Central memory CD8-positive, alpha-beta T cell (primary cell): ENCODE data around the gene CACNA2D3.

Source experiments
- ATAC-seq: fragments of 150-1000 bp; cut with Tn5 transposase; replicated peaks from 2 replicates; pipeline ENCODE4 v1.10.0; 2022; ENCODE audit warnings: mild to moderate bottlenecking, moderate FRiP score, moderate number of reproducible peaks; ENCODE audit not compliant: poor library complexity, severe bottlenecking; ENCODE audit errors: extremely low read depth
- DNase-seq, 2 donors: peaks; one replicate each; pipeline ENCODE4 v3.0.0; 2021; ENCODE audit warnings: low spot score in 2 of 2
- H3K27ac Mint-ChIP-seq: one replicate; pipeline ENCODE4 v1.8.0; 2022; ENCODE audit warnings: low read depth, mild to moderate bottlenecking, moderate library complexity, mixed read lengths
- H3K27me3 Mint-ChIP-seq: one replicate; pipeline ENCODE4 v1.8.0; 2022; ENCODE audit warnings: mixed read lengths
- H3K36me3 Mint-ChIP-seq: one replicate; pipeline ENCODE4 v1.8.0; 2022; ENCODE audit warnings: mild to moderate bottlenecking, moderate library complexity, mixed read lengths; ENCODE audit not compliant: insufficient read depth
- H3K4me1 Mint-ChIP-seq: one replicate; pipeline ENCODE4 v1.8.0; 2022; ENCODE audit warnings: mixed read lengths
- H3K4me3 Mint-ChIP-seq: one replicate; pipeline ENCODE4 v1.8.0; 2022; ENCODE audit warnings: mild to moderate bottlenecking, moderate library complexity, mixed read lengths
- H3K9me3 Mint-ChIP-seq: one replicate; pipeline ENCODE4 v1.8.0; 2022; ENCODE audit warnings: mixed read lengths

The CACNA2D3 gene

DNA sequence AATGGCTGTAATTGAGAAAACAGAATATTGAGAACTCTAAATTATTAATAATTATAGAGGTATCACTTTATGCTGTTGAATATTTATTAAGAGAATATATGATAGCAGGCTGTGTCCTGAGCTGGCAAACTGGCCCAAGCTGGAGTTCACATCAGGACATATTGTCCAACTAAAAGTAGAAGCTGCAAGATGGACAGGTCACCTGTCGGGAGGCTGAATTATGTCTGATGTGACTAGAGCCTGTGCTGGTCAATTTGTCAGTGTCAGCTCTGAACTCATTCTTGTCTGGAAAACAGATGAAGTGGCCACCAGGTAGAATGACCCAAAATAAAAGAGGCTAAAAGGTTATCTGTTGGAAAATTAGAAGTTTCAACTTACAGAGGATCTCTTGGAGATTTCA, 413.3 kb downstream of the CACNA2D3 start:
- Mint-ChIP-seq H3K27ac (no peak overlapping the region), H3K27me3 (no peaks in the 10 kb centered on the region), H3K36me3 (no peaks in the 10 kb centered on the region), H3K4me1 (no peaks in the 10 kb centered on the region), H3K9me3 (no peaks in the 10 kb centered on the region), H3K4me3 (no peak overlapping the region)
- ATAC-seq (no peak), DNase-seq (no peak)

DNA sequence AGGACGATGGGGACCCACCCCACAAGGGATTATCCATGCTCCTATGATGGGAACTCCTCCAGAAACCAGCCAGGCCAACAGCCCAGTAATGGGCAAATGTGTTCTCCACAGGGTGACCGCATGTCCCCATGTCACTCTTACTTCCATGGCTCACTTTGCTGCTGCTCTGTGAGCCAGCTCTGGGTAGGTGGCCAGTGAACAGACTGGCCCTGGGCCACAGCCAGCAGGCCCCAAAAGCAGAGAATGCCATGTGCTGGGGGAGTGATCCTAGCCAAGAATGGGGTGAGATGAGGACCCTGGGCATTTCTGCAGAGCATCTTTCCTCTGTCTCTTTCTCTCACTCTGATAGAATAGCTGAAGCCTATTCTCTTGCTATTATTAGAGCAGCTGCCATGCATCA, 414.1 kb downstream of the CACNA2D3 start:
- H3K27ac Mint-ChIP-seq = no peak overlapping the region
- peaks cover 3% of the 10 kb centered on the region for H3K9me3 Mint-ChIP-seq
- H3K36me3 Mint-ChIP-seq = no peaks in the 10 kb centered on the region
- H3K4me1 Mint-ChIP-seq = no peaks in the 10 kb centered on the region
- no peak overlapping the region for H3K4me3 Mint-ChIP-seq
- DNase-seq = no peak
- no peaks in the 10 kb centered on the region for H3K27me3 Mint-ChIP-seq
- ATAC-seq = no peak

DNA sequence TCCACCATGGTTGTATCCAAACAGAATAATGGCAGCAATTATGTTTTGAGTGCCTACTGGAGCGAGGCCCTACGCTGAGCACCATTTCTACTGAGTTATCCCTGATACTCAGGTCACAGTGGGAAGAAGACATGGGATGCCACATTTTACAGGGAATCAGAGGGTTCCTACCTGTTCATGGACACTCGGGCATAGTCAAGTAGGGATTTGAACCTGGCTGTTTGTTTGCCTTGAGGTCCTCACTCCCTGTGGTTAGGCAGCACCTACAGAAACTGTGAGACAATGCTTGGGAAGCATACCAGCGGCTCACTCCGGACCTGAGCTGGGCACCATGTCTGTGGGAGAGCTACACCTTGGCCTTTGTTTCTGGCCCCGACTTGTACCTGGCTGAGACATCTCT, 415.2 kb downstream of the CACNA2D3 start:
- H3K36me3 Mint-ChIP-seq = no peaks in the 10 kb centered on the region

DNA sequence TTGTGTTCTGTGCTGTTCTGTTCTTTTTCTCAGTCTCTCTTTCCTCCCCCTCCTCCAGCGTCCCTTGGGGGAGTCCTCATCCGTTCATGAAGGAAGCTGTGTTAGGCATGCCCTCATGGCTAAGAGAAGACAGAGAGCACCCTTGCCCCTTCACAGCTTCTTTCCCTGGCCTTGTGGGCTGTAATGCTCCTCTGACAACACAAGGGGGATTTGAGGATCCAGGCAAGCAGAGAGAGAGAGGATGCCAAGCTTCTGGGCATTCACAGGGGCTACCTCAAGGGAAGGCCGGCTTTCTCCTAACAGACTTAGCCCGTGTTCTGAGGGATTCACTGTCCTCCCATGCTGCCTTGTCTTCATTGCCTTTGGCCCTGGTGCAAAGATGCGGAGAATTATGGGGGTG, 416.0 kb downstream of the CACNA2D3 start:
- H3K9me3 Mint-ChIP-seq = peaks cover 8% of the 10 kb centered on the region
- DNase-seq (no peak), ATAC-seq (no peak)
- no peaks in the 10 kb centered on the region for H3K36me3 Mint-ChIP-seq
- no peaks in the 10 kb centered on the region for H3K4me1 Mint-ChIP-seq
- no peak overlapping the region for H3K27ac Mint-ChIP-seq
- H3K4me3 Mint-ChIP-seq = no peak overlapping the region
- H3K27me3 Mint-ChIP-seq = no peaks in the 10 kb centered on the region

More for the DNA sequence above, 415.2 kb downstream of the CACNA2D3 start:
- peaks cover 8% of the 10 kb centered on the region for H3K9me3 Mint-ChIP-seq
- no peak overlapping the region for H3K27ac Mint-ChIP-seq
- H3K4me3 Mint-ChIP-seq = no peak overlapping the region
- H3K27me3 Mint-ChIP-seq = no peaks in the 10 kb centered on the region
- no peaks in the 10 kb centered on the region for H3K4me1 Mint-ChIP-seq
- DNase-seq (no peak), ATAC-seq (no peak)

DNA sequence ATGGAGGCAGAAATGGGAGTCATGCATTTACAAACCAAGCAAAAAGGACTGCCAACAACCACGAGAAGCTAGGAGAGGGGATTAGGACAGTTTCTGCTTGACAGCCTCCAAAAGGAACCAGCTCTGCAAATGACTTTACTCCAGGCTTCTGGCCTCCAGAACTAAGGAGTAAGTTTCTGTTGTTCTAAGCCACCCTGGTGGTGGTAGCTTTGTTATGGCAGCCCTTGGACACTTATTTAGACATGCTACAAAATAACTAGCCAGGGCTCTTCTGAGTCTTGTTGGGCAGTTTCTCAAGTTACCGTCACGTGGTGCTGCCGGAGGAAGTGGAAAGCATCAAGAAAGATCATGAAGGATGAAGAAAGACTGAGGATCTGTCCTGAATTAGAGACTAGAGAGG, 419.0 kb downstream of the CACNA2D3 start:
- no peak for DNase-seq
- no peaks in the 10 kb centered on the region for H3K4me1 Mint-ChIP-seq
- H3K4me3 Mint-ChIP-seq = no peak overlapping the region
- H3K9me3 Mint-ChIP-seq = peaks cover 8% of the 10 kb centered on the region
- no peak overlapping the region for H3K27ac Mint-ChIP-seq
- no peaks in the 10 kb centered on the region for H3K36me3 Mint-ChIP-seq
- ATAC-seq = no peak
- H3K27me3 Mint-ChIP-seq = no peaks in the 10 kb centered on the region

DNA sequence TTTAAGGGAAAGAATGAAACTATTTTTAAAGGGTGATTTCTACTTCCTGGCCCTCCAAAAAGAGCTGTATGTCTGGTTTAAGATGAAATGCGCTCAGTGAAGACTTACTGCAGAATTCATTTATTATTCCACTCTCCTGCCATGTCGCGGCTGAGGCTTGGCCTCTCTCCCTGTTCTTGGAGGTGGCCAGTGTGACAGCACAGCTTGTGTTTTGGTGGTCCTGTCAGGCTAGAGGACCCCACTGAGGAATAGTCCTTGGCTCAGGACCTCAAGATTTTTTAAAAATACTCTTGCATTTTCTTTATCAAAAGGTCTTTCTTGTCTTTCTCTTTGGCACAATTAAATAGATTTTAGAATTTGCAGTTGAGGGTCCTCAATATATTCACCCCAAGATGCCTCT, 421.1 kb downstream of the CACNA2D3 start:
- Mint-ChIP-seq H3K36me3 (no peaks in the 10 kb centered on the region), H3K4me1 (no peaks in the 10 kb centered on the region), H3K27me3 (no peaks in the 10 kb centered on the region), H3K9me3 (peaks cover 10% of the 10 kb centered on the region), H3K4me3 (no peak overlapping the region), H3K27ac (no peak overlapping the region)
- ATAC-seq = no peak
- no peak for DNase-seq

DNA sequence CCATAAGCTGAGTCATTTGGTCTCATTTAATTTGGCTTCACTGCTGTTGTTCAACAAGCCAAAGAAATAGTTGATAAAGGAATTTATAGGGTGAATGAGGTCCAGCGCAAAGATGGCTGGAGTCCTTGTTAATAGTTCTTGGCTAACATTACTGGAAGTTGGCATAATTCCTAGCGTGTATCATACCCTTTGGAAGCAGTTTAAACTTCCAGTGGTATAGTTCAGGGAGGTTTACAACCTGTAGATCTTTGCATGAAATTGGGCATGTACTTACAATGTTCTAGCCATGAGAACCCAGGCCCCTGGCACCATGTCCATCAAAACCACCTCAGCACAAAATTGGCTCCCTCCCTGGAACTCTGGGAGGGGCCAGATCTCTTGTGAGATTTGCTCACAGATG, 424.7 kb downstream of the CACNA2D3 start:
- Mint-ChIP-seq H3K9me3 (peaks cover 7% of the 10 kb centered on the region), H3K4me3 (no peak overlapping the region), H3K27me3 (no peaks in the 10 kb centered on the region), H3K4me1 (no peaks in the 10 kb centered on the region), H3K36me3 (no peaks in the 10 kb centered on the region), H3K27ac (no peak overlapping the region)
- ATAC-seq (no peak), DNase-seq (no peak)

DNA sequence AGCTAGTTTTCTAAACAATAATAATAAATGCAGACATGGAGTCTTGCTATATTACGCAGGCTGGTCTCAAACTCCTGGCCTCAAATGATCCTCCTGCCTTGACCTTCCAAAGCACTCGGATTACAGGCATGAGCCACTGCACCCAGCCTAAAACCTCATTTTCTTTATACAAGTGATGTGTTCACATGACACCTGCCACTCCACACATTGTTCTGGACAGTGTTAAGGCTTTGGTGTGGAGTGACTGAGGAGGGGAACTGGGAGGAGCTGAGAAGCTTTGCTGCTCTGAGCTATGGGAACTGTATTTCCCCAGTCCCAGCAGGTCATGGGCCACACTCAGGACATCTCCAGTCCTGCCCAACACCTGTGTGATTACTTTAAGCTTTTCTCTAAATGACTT, 425.5 kb downstream of the CACNA2D3 start:
- no peak for DNase-seq
- Mint-ChIP-seq H3K9me3 (peaks cover 13% of the 10 kb centered on the region), H3K36me3 (no peaks in the 10 kb centered on the region), H3K27ac (no peak overlapping the region), H3K4me1 (no peaks in the 10 kb centered on the region), H3K4me3 (no peak overlapping the region), H3K27me3 (no peaks in the 10 kb centered on the region)
- ATAC-seq = no peak

DNA sequence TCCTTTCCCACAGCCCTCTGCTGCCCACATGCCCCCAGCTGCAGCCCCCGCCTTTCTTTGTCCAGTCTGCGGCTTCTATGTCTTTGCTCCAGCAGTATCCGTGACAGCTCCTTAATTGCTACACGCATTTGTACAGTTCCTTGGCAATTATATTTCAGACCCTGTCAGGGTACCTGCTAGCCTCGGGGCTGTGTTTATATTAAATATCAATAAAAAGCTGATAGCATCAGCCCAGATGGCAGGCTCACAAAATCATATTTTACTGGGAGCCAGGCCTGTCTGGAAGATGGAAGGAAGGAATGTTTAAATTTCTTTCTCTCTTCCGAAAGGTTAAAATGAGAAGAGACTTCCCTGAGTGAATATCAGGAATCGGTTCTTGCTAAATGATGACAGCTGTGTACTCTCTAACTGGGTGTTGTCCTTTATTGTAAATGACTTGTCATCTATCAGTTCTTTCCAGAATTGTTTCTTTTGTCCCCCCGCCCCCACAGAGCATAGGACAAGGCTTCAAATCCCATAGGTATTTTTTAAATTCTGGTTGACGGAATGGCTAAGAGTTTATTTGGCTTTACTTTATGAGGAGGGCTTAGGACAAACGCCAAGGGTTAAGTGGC, 427.4 kb downstream of the CACNA2D3 start:
- Mint-ChIP-seq H3K9me3 (peaks cover 13% of the 10 kb centered on the region), H3K27me3 (no peaks in the 10 kb centered on the region), H3K27ac (no peak overlapping the region), H3K4me1 (no peaks in the 10 kb centered on the region), H3K4me3 (no peak overlapping the region), H3K36me3 (no peaks in the 10 kb centered on the region)
- no peak for DNase-seq
- no peak for ATAC-seq

DNA sequence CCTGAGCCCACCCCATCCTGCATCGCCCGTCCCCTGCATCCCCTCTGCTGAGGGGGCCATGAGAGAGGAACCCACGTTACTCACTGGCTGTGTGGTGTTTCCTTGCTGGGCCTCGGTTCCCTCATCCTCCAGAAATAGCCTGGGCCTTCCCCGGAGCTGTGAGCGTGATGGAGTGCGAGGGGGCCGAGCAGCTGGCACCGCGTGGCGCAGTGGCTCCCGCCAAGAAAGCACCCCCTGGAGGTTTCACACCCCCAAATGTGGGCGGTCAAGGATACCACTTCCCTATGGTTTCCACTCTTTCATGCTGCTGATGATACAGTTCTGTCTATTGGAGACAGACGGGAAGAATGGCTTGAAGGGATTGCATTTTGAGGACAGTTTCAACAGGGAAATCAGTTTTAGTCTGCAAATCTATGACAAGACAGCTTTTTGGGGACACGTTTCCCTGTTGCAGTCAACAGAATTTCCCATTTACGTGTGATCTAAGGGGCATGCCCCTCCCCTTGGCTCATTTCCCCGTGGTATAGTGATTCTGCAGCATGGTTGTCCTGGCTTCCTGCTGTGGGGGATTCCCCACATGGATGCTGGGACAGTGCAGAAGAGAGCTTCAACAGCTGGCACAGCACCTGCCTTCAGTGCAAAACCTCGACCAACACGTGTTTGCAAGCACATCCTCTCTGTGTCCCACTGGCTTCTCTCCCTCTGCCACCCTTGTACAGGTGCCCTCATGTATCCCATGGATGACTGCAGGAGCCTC, 428.0 kb downstream of the CACNA2D3 start:
- Mint-ChIP-seq H3K27me3 (no peaks in the 10 kb centered on the region), H3K9me3 (peaks cover 13% of the 10 kb centered on the region), H3K4me1 (no peaks in the 10 kb centered on the region), H3K27ac (no peak overlapping the region), H3K36me3 (no peaks in the 10 kb centered on the region), H3K4me3 (no peak overlapping the region)
- ATAC-seq (no peak), DNase-seq (no peak)

DNA sequence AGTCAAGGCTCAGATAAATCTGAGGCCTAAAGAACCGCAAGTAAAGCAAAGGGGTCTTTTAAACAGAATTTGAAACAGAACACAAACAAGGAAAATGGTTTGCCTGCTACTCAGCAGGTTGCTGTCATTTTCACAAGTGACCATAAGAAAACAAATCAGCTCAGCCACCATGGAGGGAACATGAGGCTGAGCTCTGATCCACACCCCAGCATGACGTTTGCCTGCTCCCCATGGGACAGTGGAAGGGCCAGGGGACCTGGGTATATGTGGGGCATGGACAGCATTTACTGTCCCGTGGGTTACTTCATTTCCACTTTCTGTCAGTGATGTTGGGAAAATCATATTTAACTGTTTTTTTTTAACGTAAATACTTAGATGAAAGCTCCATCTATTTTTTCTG, 434.3 kb downstream of the CACNA2D3 start:
- ATAC-seq = no peak

DNA sequence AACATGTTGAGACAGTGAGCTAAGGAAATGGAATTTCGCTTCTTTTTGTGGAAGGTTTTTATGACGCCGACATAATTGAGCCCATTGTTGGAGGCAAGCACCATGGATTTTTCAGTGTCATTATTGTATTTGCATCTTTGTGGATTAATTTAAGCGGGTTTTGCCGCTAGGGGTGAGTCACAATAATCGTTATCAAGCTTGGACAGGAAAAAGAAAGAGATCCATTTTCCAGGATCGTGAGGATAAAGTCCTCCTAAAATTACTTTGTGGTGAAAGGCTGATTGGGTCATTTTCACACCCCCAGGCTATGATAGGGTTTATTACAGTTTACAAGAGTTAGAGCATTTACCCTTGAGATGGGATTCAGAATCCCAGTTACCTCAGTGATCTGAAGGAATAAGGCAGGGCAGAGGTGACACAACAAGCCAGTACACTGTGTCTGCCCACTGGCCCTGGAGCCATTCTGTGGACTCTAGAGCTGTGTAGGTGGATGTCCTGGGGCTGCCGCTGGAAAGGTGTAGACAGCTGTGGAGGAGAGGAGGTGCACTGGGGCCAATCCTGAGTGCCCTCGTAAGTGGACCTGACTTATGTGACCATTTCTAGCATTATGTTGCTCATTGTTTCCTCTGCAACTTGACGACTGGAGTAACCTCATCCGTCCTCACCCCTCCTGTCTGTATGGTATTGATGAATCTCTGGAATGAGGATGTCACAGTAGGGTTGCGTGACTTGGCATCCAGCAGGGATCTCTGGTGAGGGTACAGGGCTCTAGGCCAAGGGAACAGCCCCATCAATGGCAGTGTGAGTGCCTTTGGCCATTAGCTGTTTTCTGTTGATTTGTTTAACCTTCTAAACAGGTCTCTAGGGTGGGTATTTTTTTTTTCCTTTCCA, 435.4 kb downstream of the CACNA2D3 start:
- no peaks in the 10 kb centered on the region for H3K27me3 Mint-ChIP-seq
- no peaks in the 10 kb centered on the region for H3K36me3 Mint-ChIP-seq
- H3K9me3 Mint-ChIP-seq = peaks cover 5% of the 10 kb centered on the region
- no peaks in the 10 kb centered on the region for H3K4me1 Mint-ChIP-seq
- no peak for DNase-seq
- no peak overlapping the region for H3K4me3 Mint-ChIP-seq
- no peak for ATAC-seq
- no peak overlapping the region for H3K27ac Mint-ChIP-seq

More for the DNA sequence above, 434.3 kb downstream of the CACNA2D3 start:
- no peaks in the 10 kb centered on the region for H3K4me1 Mint-ChIP-seq
- H3K9me3 Mint-ChIP-seq = peaks cover 11% of the 10 kb centered on the region
- H3K4me3 Mint-ChIP-seq = no peak overlapping the region
- no peak overlapping the region for H3K27ac Mint-ChIP-seq
- no peaks in the 10 kb centered on the region for H3K27me3 Mint-ChIP-seq
- DNase-seq = no peak
- no peaks in the 10 kb centered on the region for H3K36me3 Mint-ChIP-seq
